MCF 10A (cell line): ENCODE measurements around the gene ECD. TPM values are rescaled to one million over a fixed set of nuclear protein-coding genes. Genes with fewer than 3 reads are reported as not detected.

ENCODE experiments used
- BruUV-seq: library from RNA; stranded (reverse); fragments of 400-500 nt; replicated peaks from 2 replicates; lab custom pipeline; 2021; lab: Mats Ljungman, UMichigan
- CTCF ChIA-PET: fragments of 300-600 bp; sonication (Branson Sonifier 250); formaldehyde crosslinking; extraction: SDS; loops from one replicate; lab custom pipeline; 2021; ENCODE audit warnings: antibody characterized with exemption, inconsistent platforms; lab: Yijun Ruan, JAX
- POLR2A ChIA-PET: fragments of 300-600, 350-650 bp; sonication (Branson Sonifier 250); formaldehyde crosslinking; extraction: SDS; loops from one replicate; lab custom pipeline; 2020; ENCODE audit warnings: antibody characterized with exemption, inconsistent platforms; lab: Yijun Ruan, JAX
- DNase-seq: peaks from one replicate; pipeline ENCODE4 v3.0.0-alpha.2; 2018; ENCODE audit not compliant: unreplicated experiment
- H3K27ac Mint-ChIP-seq: one replicate; pipeline ENCODE4 v1.8.0; 2022; ENCODE audit warnings: mild to moderate bottlenecking, low read depth, mixed read lengths; ENCODE audit not compliant: unreplicated experiment
- H3K27me3 Mint-ChIP-seq: one replicate; pipeline ENCODE4 v1.8.0; 2022; ENCODE audit warnings: mixed read lengths; ENCODE audit not compliant: insufficient read depth, unreplicated experiment
- H3K36me3 Mint-ChIP-seq: one replicate; pipeline ENCODE4 v1.8.0; 2022; ENCODE audit warnings: mild to moderate bottlenecking, moderate library complexity, mixed read lengths; ENCODE audit not compliant: insufficient read depth, unreplicated experiment
- H3K4me1 Mint-ChIP-seq: one replicate; pipeline ENCODE4 v1.8.0; 2022; ENCODE audit warnings: mixed read lengths; ENCODE audit not compliant: insufficient read depth, unreplicated experiment
- H3K4me3 Mint-ChIP-seq: one replicate; pipeline ENCODE4 v1.8.0; 2022; ENCODE audit warnings: mild to moderate bottlenecking, moderate library complexity, mixed read lengths; ENCODE audit not compliant: unreplicated experiment
- H3K9me3 Mint-ChIP-seq: one replicate; pipeline ENCODE4 v1.8.0; 2022; ENCODE audit warnings: mixed read lengths; ENCODE audit not compliant: unreplicated experiment
- CTCF ChIP-seq: fragments of 200-600 bp; IDR thresholded peaks from one replicate; pipeline ENCODE4 v1.8.0; 2022; ENCODE audit warnings: antibody characterized with exemption, mild to moderate bottlenecking; ENCODE audit not compliant: unreplicated experiment
- intact Hi-C: fragments of 100-400 bp; cut with micrococcal nuclease; formaldehyde crosslinking; loops from 2 replicates; pipeline ENCODE4 v1.14.1; 2022
- total RNA-seq: library from RNA; stranded (reverse); gene quantifications from 2 replicates; pipeline ENCODE4 v1.2.3, GENCODE V29; 2022

ECD gene
- total RNA-seq, 1 experiment from 2014 or later = 29.9 TPM

DNA sequence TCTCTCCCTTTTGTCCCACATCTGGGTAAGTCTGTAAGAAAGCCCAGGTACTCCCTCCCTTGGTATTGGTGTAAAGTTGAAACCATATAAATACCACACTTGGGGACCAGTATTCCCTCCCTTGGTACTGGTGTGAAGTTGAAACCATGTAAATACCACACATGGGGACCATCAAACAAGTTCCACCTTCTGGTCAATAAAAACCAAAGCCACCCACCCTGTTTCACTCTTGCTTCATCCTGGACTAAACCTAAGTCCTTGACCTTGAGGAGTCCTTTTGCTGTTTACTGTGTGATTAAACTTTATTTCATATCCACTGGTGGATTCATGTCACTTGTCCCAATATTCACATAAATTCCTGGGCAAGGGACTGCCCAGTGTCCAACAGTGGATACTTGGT lies 79.5 kb downstream of the ECD start:
- H3K27ac Mint-ChIP-seq = no peak overlapping the region
- H3K4me1 Mint-ChIP-seq = peaks cover 17% of the 10 kb centered on the region
- H3K9me3 Mint-ChIP-seq = no peaks in the 10 kb centered on the region

DNA sequence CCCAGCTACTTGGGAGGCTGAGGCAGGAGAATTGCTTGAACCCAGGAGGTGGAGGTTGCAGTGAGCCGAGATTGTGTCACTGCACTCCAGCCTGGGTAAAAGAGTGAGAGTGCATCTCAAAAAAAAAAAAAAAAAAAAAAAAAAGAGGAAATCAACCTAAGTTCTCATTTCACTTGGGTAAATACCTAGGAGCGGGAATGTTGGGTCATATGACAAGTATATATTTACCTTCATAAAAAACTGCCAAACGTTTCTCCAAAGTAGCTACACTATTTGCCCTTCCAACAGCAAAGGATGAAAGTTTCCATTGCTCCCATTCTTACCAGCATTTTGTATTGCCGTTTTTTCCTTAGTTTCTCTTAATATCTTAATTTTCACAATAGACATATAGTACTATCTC lies 81.0 kb downstream of the ECD start:
- CTCF ChIA-PET = interaction anchor here (0.6 kb wide), 1 partner anchor 9 kb away, joined by 3 read pairs; no protein-coding TSS in a partner anchor
- Mint-ChIP-seq H3K36me3 (peaks cover 12% of the 10 kb centered on the region), H3K27ac (no peak overlapping the region), H3K27me3 (no peaks in the 10 kb centered on the region), H3K4me1 (peaks cover 22% of the 10 kb centered on the region), H3K4me3 (no peak overlapping the region), H3K9me3 (no peaks in the 10 kb centered on the region)
- BruUV-seq = no TSS peak
- POLR2A ChIA-PET = interaction anchor here (2.0 kb wide), 1 partner anchor 9 kb away, joined by 11 read pairs; no protein-coding TSS in a partner anchor
- TF ChIP-seq CTCF = no peak
- intact Hi-C loops = no loop called here
- DNase-seq = no peak

More for the DNA sequence above, 79.5 kb downstream of the ECD start:
- Mint-ChIP-seq H3K36me3 (peaks cover 16% of the 10 kb centered on the region), H3K4me3 (no peak overlapping the region), H3K27me3 (no peaks in the 10 kb centered on the region)
- intact Hi-C loops = no loop called here
- no peak for TF ChIP-seq CTCF
- BruUV-seq = no TSS peak
- no peak for DNase-seq
- POLR2A ChIA-PET = interaction anchor here (0.8 to 2.0 kb wide), 3 partner anchors 7 to 22 kb away, joined by 3 to 11 read pairs (median 3); partner anchors contain the start of gene NUDT13
- CTCF ChIA-PET = no interaction called here

DNA sequence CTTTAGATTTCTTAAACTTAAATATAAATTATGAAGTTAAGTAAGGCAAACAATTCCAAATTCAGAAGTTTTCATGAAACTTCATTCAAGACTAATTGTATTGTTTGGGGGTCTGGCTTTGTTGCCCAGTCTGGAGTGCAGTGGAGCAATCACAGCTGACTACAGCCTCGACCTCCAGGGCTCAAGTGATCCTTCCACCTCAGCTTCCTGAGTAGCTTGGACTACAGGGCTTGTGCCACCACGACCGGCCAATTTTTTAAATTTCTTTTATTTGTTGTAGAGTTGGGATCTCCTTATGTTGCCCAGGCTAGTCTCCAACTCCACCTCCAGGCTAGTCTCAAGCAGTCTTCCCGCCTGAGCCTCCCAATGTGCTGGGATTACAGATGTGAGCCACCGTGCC lies 83.6 kb downstream of the ECD start:
- H3K27me3 Mint-ChIP-seq = no peaks in the 10 kb centered on the region
- no peak overlapping the region for H3K27ac Mint-ChIP-seq
- H3K4me3 Mint-ChIP-seq = no peak overlapping the region
- no peak for TF ChIP-seq CTCF
- DNase-seq = no peak
- ChIA-PET POLR2A (interaction anchor here (0.6 to 3.6 kb wide), 3 partner anchors 8 to 11 kb away, joined by 5 to 37 read pairs (median 6); partner anchors contain the start of gene P4HA1), CTCF (interaction anchor here (0.6 to 2.0 kb wide), 3 partner anchors 11 to 23 kb away, joined by 3 to 4 read pairs (median 4); no protein-coding TSS in a partner anchor)
- peaks cover 22% of the 10 kb centered on the region for H3K4me1 Mint-ChIP-seq
- intact Hi-C loops = no loop called here
- peaks cover 9% of the 10 kb centered on the region for H3K36me3 Mint-ChIP-seq
- BruUV-seq = no TSS peak
- no peaks in the 10 kb centered on the region for H3K9me3 Mint-ChIP-seq

Other genes with a start within 250 kb of the ECD start
- gene PLA2G12B, start 213.2 kb downstream of the ECD start, total RNA-seq = not detected in 2 replicates
- 23.9 and 25.2 TPM in 2 replicates for gene P4HA1, start 71.1 kb downstream of the ECD start, total RNA-seq
- gene NUDT13, start 57.6 kb downstream of the ECD start, total RNA-seq = 1.7 and 1.8 TPM in 2 replicates
- 22.8 and 27.7 TPM in 2 replicates for gene FAM149B1, start 111 bp upstream of the ECD start, total RNA-seq
- gene DNAJC9, start 79.2 kb upstream of the ECD start, total RNA-seq = 33.1 and 35.1 TPM in 2 replicates
- 203 and 247 TPM in 2 replicates for gene MRPS16, start 84.6 kb upstream of the ECD start, total RNA-seq
- 1.5 and 2.9 TPM in 2 replicates for gene CFAP70, start 190.9 kb upstream of the ECD start, total RNA-seq
- 137 and 161 TPM in 2 replicates for gene ANXA7, start 246.1 kb upstream of the ECD start, total RNA-seq